Stimulated activated CD4-positive, alpha-beta T cell treated with anti-CD3 and anti-CD28 coated beads, Interleukin-2, amount 100 ng/mL, for 48 hours (primary cell): ENCODE measurements around the gene SOHLH1.

Source experiments
- DNase-seq, 2 donors: peaks; one replicate each; pipeline ENCODE4 v3.0.0-alpha.2; 2020

Gene SOHLH1

GRCh38 chr9:135699440-135699839, at the start of gene SOHLH1:
TSS of gene SOHLH1 (minus strand) at chr9:135699481. CDS start at chr9:135699467, 14 bp downstream.
- no peak for DNase-seq

- DNase-seq = no peak
These were observed 49.4 kb upstream of the SOHLH1 start for GRCh38 chr9:135748676-135749075.

- DNase-seq = no peak
These were observed 48.0 kb upstream of the SOHLH1 start for GRCh38 chr9:135747311-135747710.

- DNase-seq = no peak
These were observed 47.3 kb upstream of the SOHLH1 start for GRCh38 chr9:135746565-135746964.

- DNase-seq = no peak
These were observed 46.5 kb upstream of the SOHLH1 start for GRCh38 chr9:135745686-135746324.

- DNase-seq = no peak
These were observed 45.9 kb upstream of the SOHLH1 start for GRCh38 chr9:135745189-135745588.

GRCh38 chr9:135744333-135745070, 45.2 kb upstream of the SOHLH1 start:
- DNase-seq = no peak

GRCh38 chr9:135743546-135744332, 44.5 kb upstream of the SOHLH1 start:
- DNase-seq = no peak

GRCh38 chr9:135743021-135743420, 43.7 kb upstream of the SOHLH1 start:
- DNase-seq = no peak

- DNase-seq = no peak
These were observed 42.3 kb upstream of the SOHLH1 start for GRCh38 chr9:135741276-135742219.

GRCh38 chr9:135739271-135740220, 40.3 kb upstream of the SOHLH1 start:
- no peak for DNase-seq

- no peak for DNase-seq
These were observed 38.7 kb upstream of the SOHLH1 start for GRCh38 chr9:135737840-135738521.

GRCh38 chr9:135736979-135737839, 37.9 kb upstream of the SOHLH1 start:
- DNase-seq = no peak

- DNase-seq = no peak
These were observed 37.1 kb upstream of the SOHLH1 start for GRCh38 chr9:135736272-135736978.

- DNase-seq = no peak
These were observed 35.4 kb upstream of the SOHLH1 start for GRCh38 chr9:135734616-135735144.

- no peak for DNase-seq
These were observed 33.4 kb upstream of the SOHLH1 start for GRCh38 chr9:135732569-135733257.

- DNase-seq = no peak
These were observed 32.2 kb upstream of the SOHLH1 start for GRCh38 chr9:135731454-135731853.

- DNase-seq = no peak
These were observed 30.2 kb upstream of the SOHLH1 start for GRCh38 chr9:135729480-135729879.
